ENCODE measurements around the gene PDIA4.

GRCh38 chr7:149050941-149051340 lies 22.6 kb upstream of the PDIA4 start:
- TF ChIP-seq SPI1 (IDR thresholded peaks at IDR 0.05; ENCODE audit: low read depth, low read length) (no peak), POLR2A (IDR thresholded peaks at IDR 0.05; ENCODE audit: low read depth, low read length) (no peak), POLR2AphosphoS5 (IDR thresholded peaks at IDR 0.05; ENCODE audit: low read depth, low read length) (no peak), TAF1 (IDR thresholded peaks at IDR 0.05; ENCODE audit: low read depth, low read length) (no peak), PAX5 (IDR thresholded peaks at IDR 0.05; ENCODE audit: insufficient read depth, low read length, severe bottlenecking) (no peak), POU2F2 (IDR thresholded peaks at IDR 0.05; ENCODE audit: low read depth, low read length) (no peak)

All from GM12891 (cell line).